22Rv1 (cell line): ENCODE data around the gene FLACC1.

Source experiments
- CTCF ChIP-seq: fragments of 450-650 bp; IDR thresholded peaks from 2 replicates; pipeline ENCODE4 v1.5.1; 2017; ENCODE audit warnings: mild to moderate bottlenecking
- ZFX ChIP-seq: fragments of 450-650 bp; IDR thresholded peaks from 2 replicates; pipeline ENCODE4 v1.6.1; 2017; ENCODE audit warnings: antibody characterized with exemption, borderline replicate concordance

GRCh38 chr2:201353116-201353515, 4.0 kb downstream of the FLACC1 start:
- TF ChIP-seq CTCF (no peak), ZFX (no peak)
